ENCODE results near the gene F2. TPM values are rescaled to one million over a fixed set of nuclear protein-coding genes. Genes with fewer than 3 reads are reported as not detected.

The F2 gene
- total RNA-seq, 1 donor from 2014 or later: not detected

GRCh38 chr11:46682773-46683752 is 36.0 kb upstream of the F2 start:
- ATAC-seq: no peak
- intact Hi-C loops (cut with DNase I): no loop called here
- DNase-seq (ENCODE audit: missing footprints): no peak

- peak; percentile 60 for ATAC-seq
- intact Hi-C loops (cut with DNase I): no loop called here
Observed at GRCh38 chr11:46684367-46684766, 34.6 kb upstream of the F2 start.

GRCh38 chr11:46686886-46687795 is 31.9 kb upstream of the F2 start:
- intact Hi-C loops (cut with DNase I): no loop called here
- DNase-seq (ENCODE audit: missing footprints): peak; percentile 65
- peak; percentile 27 for ATAC-seq

More at GRCh38 chr11:46684367-46684766, 34.6 kb upstream of the F2 start:
- no peak for DNase-seq (ENCODE audit: missing footprints)

- no peak for DNase-seq (ENCODE audit: missing footprints)
- no peak for ATAC-seq
- intact Hi-C loops (cut with DNase I): loop anchor here (10.0 kb wide), 1 partner anchor 76 kb away; the partner anchor contains the start of genes ATG13 and HARBI1
Observed at GRCh38 chr11:46690702-46691101, 28.3 kb upstream of the F2 start.

GRCh38 chr11:46692450-46692849 is 26.6 kb upstream of the F2 start:
- intact Hi-C loops (cut with DNase I): loop anchor here (10.0 kb wide), 1 partner anchor 78 kb away; the partner anchor contains the start of genes ATG13 and HARBI1
- ATAC-seq (no peak), DNase-seq (ENCODE audit: missing footprints) (no peak)

- ATAC-seq (no peak), DNase-seq (ENCODE audit: missing footprints) (no peak)
- intact Hi-C loops (cut with DNase I): loop anchor here (10.0 kb wide), 1 partner anchor 79 kb away; the partner anchor contains the start of genes ATG13 and HARBI1
Observed at GRCh38 chr11:46693597-46694012, 25.4 kb upstream of the F2 start.

GRCh38 chr11:46694072-46694471 is 24.9 kb upstream of the F2 start:
- DNase-seq (ENCODE audit: missing footprints) (no peak), ATAC-seq (no peak)
- intact Hi-C loops (cut with DNase I): loop anchor here (10.0 kb wide), 1 partner anchor 79 kb away; the partner anchor contains the start of genes ATG13 and HARBI1

- no peak for ATAC-seq
- DNase-seq (ENCODE audit: missing footprints): no peak
- intact Hi-C loops (cut with DNase I): loop anchor here (10.0 kb wide), 1 partner anchor 80 kb away; the partner anchor contains the start of genes ATG13 and HARBI1
Observed at GRCh38 chr11:46694607-46695006, 24.4 kb upstream of the F2 start.

GRCh38 chr11:46695345-46696211 is 23.4 kb upstream of the F2 start:
- ATAC-seq (no peak), DNase-seq (ENCODE audit: missing footprints) (no peak)
- intact Hi-C loops (cut with DNase I): loop anchor here (10.0 kb wide), 1 partner anchor 81 kb away; the partner anchor contains the start of genes ATG13 and HARBI1

- intact Hi-C loops (cut with DNase I): loop anchor here (10.0 kb wide), 1 partner anchor 81 kb away; the partner anchor contains the start of genes ATG13 and HARBI1
- ATAC-seq (peak; percentile 65), DNase-seq (ENCODE audit: missing footprints) (peak; percentile 86)
Observed at GRCh38 chr11:46696212-46696558, 22.8 kb upstream of the F2 start.

- intact Hi-C loops (cut with DNase I): loop anchor here (10.0 kb wide), 1 partner anchor 83 kb away; the partner anchor contains the start of genes ATG13 and HARBI1
- no peak for DNase-seq (ENCODE audit: missing footprints)
- ATAC-seq: no peak
Observed at GRCh38 chr11:46697303-46697702, 21.7 kb upstream of the F2 start.

- ATAC-seq: no peak
- no peak for DNase-seq (ENCODE audit: missing footprints)
- intact Hi-C loops (cut with DNase I): loop anchor here (10.0 kb wide), 1 partner anchor 83 kb away; the partner anchor contains the start of genes ATG13 and HARBI1
Observed at GRCh38 chr11:46697723-46698122, 21.3 kb upstream of the F2 start.

GRCh38 chr11:46698597-46698996 is 20.4 kb upstream of the F2 start:
- no peak for DNase-seq (ENCODE audit: missing footprints)
- ATAC-seq: no peak
- intact Hi-C loops (cut with DNase I): loop anchor here (10.0 kb wide), 1 partner anchor 84 kb away; the partner anchor contains the start of genes ATG13 and HARBI1

- intact Hi-C loops (cut with DNase I): loop anchor here (2.0 kb wide), 1 partner anchor 52 kb away; no protein-coding TSS in a partner anchor
- peak; percentile 96 for ATAC-seq
- DNase-seq (ENCODE audit: missing footprints): peak; percentile 99
Observed at GRCh38 chr11:46700241-46701077, 18.6 kb upstream of the F2 start, which contains the start of the genes ARHGAP1 and ZNF408. Gene ARHGAP1 (minus strand): TSS chr11:46700619. CDS start chr11:46696107, 4,512 bp downstream. Gene ZNF408 (plus strand): TSS chr11:46701031. CDS start chr11:46701048, 17 bp downstream.

- DNase-seq (ENCODE audit: missing footprints) (no peak), ATAC-seq (no peak)
- intact Hi-C loops (cut with DNase I): loop anchor here (2.0 kb wide), 1 partner anchor 52 kb away; no protein-coding TSS in a partner anchor
Observed at GRCh38 chr11:46701078-46701654, 17.8 kb upstream of the F2 start.

GRCh38 chr11:46705070-46705688 is 13.8 kb upstream of the F2 start:
- intact Hi-C loops (cut with DNase I): no loop called here
- DNase-seq (ENCODE audit: missing footprints): no peak
- no peak for ATAC-seq
